ENCODE measurements around the gene EMD.
"Not testable (repeated sequence)": the region's sequence is repeated elsewhere in the genome, so short reads cannot be mapped to it uniquely, and the experiment has no call there.

The EMD gene

DNA sequence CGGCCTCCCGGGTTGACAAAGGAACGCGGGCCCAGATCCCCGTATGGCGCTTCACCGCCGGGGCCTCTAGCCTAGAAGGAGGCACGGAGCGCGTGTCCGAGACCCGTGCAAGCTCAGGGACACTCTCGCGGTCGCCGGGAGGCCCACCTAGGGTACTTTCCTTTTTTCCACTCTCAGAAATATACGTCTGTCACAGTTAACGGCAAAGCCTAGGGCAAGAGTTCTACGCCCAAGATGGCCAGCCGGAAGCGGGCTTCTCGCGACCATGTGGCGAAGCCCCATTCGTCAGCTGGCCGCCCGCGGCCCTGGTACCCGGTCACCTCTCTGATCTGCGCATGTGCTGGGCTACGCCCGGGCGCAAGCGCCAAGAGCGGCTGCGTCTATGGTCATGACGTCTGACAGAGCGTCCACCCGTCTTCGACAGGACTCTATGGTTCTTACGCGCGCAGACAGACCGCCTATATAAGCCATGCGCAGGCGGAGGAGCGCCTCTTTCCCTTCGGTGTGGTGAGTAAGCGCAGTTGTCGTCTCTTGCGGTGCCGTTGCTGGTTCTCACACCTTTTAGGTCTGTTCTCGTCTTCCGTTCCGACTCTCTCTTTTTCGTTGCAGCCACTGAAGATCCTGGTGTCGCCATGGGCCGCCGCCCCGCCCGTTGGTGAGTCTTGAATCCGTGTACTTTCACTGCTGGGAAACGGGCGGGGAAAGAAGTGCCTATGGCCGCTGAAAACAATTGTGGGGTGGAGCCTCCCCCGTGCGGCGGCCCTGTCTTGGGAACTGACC is 19.0 kb downstream of the EMD start, which contains the start of gene RPL10:
Gene RPL10 (plus strand): TSS at position 490 of the 780 bp plus-strand sequence. CDS start 143 bp downstream, at position 633.
- DNase-seq, result peak; percentile 95

DNA sequence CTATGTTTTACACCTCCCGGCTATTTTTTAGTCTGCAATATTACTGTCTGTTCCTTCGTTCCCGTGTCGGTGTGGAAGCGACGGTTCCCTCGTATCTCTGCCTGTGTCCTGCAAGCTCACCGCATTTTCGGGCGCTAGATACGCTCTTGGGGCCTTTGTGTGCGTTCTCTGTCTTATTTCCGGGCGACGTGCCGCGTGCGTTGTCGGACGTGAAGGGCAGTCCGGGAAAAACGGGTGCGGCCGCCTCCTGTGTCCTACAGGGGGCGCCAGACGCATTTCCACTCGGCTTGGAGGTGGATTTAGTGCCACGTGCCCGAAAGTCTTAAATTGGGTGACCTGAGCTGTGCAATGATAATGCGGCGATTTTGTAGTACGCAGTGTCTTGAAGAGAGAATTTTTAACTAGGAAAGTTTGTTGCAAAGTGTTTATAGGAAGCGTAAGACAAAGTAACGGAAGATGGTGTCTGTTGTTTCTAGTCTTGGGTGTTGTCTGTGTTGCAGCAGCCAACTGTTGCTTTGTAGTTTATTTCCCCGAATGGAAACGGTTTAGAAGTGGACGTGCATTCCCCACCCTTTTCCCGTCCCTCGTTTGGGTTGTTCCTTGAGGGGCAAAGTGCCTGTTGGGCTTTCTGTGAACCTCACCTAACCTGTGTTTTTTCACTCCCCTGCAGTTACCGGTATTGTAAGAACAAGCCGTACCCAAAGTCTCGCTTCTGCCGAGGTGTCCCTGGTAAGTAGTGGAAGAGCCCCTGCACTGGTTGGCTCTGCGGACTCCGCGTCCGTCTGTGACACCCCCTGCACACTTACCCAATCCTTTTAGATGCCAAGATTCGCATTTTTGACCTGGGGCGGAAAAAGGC is 19.8 kb downstream of the EMD start:
- peak; percentile 87 for DNase-seq

DNA sequence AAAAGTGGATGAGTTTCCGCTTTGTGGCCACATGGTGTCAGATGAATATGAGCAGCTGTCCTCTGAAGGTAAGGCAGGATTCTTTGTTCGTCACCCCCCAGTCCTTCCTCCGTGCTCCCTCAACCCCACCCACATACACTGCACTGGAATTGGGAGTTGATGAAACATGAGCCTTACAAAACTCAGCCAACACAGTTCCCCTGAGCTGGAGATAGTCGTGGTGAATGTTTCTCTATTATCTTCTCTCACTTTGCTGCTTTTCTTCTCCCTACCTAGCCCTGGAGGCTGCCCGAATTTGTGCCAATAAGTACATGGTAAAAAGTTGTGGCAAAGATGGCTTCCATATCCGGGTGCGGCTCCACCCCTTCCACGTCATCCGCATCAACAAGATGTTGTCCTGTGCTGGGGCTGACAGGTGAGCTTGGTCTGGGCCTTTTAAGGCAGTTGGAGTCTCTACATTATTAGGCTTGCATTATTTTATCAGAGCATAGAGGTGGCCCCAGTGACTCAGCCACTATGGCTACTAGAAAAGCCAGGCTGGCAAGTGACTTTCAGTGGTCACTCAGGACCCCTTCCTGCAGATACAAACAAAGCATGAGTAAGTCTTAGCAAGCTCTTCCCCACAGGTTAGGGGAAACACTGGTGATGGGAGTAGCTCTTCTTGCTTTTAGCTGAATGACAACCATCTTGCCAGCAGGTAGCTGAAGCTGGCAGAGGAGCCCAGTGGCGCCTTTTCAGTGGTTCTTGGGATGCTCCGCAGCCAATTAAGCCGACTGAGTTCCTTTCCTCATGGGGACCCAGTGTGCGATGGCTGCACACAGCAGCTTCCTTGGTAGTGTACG is 20.7 kb downstream of the EMD start:
- peak; percentile 51 for DNase-seq

- DNase-seq, result not testable (repeated sequence)
These were observed 21.3 kb downstream of the EMD start for GRCh38 chrX:154400369-154400817.

GRCh38 chrX:154401045-154401799 is 22.1 kb downstream of the EMD start:
- peak; percentile 19 for DNase-seq

GRCh38 chrX:154401918-154402621 is 23.0 kb downstream of the EMD start:
- no peak for DNase-seq

- DNase-seq, result no peak
These were observed 23.6 kb downstream of the EMD start for GRCh38 chrX:154402622-154403127.

DNA sequence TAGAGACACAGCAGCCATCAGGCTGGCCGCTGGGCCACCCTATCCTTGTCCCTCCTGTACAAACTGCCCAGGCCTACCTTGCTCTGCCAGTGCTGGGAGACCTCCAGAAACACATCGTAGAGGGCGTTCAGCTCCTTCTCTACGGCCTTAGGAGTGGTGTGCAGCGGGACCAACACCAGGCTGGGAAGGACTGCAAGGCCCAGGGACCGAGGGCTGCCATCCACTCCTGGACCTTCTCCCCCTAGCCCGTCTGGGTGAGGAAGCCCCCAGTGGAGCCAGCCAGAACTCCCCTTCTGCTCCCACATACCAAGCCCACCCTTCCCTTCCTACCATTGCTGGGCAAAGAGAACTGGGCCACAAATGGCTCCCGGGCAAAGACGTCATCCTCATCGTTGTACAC is 24.1 kb downstream of the EMD start:
- no peak for DNase-seq

DNA sequence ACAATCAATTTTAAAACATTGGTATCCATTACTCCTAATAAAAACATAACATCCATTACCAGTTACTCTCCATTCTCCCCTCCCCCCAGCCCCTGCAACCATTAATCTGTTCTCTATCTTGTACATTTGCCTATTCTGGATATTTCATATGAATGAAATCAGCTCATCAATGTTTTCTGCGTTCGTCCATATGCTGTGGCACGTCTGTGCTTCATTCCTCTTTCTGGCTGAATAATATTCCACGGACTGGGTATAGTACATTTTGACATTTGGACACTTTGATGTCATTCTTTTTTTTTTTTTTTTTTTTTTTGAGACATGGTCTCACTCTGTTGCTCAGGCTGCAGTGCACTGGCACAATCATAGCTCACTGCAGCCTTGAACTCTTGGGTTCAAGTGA is 24.8 kb downstream of the EMD start:
- DNase-seq, result no peak

DNA sequence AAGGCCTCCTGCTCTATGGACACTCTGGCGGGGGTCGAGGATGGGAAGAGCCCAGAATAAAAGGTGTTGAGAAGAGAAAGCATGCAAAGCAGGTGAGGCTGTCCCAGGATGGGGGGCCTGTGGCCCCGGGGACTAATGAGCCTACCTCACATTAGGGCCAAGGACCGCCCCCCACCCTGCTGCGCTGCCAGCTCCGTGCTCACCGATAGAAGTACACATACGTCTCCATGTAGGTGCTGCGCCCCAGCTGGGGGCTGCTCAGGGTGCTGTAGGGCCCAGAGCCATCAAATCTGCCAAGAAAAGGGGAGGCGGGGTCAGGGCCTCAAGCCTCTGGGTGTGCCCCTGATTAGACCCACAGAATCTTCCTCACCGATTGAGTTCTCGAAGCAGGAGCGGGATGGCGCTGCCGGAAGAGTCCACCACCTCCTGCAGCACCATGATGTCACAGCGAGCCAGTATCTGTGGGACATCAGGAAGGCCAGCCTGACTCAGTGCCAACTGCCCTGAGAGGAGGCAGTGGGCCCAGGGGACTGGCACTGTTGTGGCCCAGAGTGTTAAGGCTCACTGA is 25.6 kb downstream of the EMD start:
- no peak for DNase-seq

GRCh38 chrX:154408659-154409221 is 29.6 kb downstream of the EMD start:
- DNase-seq, result no peak

DNA sequence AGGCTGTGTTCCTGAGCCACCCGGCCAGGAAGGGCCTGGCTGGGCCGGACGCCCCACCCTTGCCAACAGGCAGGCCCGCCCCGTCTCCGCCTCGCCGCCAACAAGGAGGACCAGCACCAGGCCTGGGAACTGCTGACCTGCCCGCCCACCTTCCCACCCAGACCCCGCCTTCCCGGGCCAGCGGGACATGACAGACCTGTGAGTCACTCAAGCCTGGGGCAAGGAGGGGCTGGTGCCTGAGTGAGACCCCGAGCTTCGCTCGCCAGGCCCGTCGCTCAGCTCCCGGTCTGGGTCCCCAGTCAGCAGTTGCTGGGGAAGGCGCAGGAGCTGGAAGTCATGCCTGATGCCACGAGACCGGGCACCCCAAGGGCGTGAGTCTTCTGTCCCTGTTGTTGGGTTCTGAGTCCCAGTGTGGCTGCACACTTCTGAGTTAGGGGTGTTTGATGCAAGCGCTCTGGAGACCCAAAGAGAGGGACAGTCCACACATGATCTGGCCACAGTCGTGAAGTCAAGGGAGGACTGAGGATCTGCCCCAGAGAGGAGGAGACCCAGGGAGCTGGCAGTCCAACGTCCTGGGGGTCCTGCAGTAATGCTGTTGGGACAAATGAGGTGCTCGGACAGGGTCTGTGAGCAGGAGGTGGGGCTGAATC is 30.3 kb downstream of the EMD start, which contains the start of gene DNASE1L1:
Gene DNASE1L1 (minus strand): TSS at position 33 of the 650 bp plus-strand sequence. CDS start 3,686 bp downstream, outside the sequence.
- peak; percentile 21 for DNase-seq

DNA sequence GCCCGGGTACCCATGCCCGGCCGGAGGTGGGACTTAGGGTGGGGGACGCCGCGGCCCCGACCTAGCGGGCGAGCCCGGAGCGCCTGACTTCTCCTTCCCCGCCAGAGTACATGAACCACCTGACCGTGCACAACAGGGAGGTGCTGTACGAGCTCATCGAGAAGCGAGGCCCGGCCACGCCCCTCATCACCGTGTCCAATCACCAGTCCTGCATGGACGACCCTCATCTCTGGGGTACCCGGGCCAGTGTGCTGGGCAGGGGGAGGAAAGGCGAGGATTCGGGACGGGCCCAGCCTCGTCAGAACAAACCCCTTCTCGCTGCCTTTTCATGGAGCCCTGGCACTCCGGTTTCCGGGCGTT is 32.9 kb downstream of the EMD start:
- DNase-seq, result peak; percentile 67

- peak; percentile 56 for DNase-seq
These were observed 33.4 kb downstream of the EMD start for GRCh38 chrX:154412468-154412867.

GRCh38 chrX:154413142-154413541 is 34.0 kb downstream of the EMD start:
- no peak for DNase-seq

GRCh38 chrX:154417157-154417556 is 38.1 kb downstream of the EMD start:
- DNase-seq, result no peak

DNA sequence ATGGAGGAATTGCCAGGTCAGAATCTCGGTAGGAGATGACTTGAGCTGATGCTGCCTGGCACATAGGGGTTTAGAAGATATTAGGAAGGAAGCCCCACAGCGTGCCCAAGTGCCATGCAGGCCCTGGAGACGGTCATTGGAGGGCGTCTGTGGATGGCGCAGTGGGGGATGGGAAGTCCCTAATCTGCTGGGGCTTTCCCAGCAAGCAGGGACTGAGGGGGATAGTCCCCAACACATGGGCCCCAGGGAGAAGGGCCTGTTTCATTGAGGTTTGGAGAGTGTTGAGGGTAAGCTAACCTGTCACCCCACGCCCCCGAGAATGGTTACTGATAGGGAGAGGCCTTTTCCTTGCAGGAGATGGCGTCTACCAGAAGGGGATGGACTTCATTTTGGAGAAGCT is 40.1 kb downstream of the EMD start:
- DNase-seq, result no peak

DNA sequence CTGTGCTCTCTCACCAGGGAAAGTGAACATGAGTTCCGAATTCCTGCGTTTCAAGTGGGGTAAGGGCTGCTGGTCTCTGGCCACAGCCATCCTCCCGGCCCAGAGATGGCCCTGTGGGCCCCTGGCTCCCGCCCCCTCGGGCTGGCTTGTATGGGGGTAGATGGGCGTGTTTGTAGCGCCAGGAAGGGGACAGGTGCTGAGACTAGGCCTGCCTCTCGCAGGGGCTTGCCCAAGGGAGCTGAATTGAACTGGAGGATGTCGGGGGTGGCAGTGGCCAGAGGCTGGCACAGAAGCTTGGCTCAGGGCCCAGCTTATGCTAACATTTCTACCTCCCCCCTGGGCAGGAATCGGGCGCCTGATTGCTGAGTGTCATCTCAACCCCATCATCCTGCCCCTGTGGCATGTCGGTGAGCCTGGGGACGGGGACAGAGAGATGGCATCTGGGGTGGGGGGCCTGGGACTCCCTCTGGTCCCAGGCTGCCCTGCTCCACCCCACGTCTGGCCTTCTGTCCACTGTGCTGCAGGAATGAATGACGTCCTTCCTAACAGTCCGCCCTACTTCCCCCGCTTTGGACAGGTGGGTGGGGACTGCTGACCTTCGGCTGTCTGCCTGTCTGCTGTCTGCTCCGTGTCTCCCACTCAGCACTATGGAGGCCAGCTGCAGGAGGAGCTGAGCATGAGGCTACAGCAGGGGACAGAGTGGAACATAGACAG is 40.8 kb downstream of the EMD start:
- DNase-seq, result no peak

- DNase-seq, result no peak
These were observed 41.3 kb downstream of the EMD start for GRCh38 chrX:154420402-154420756.
